ENCODE results near the gene CEACAM19.
A peak's percentile ranks its signal among the peaks of the same experiment; 100 is the strongest.
"Not testable (repeated sequence)": the region's sequence is repeated elsewhere in the genome, so short reads cannot be mapped to it uniquely, and the experiment has no call there.

The CEACAM19 gene

GRCh38 chr19:44677019-44677811, 5.9 kb downstream of the CEACAM19 start:
- no peak for ATAC-seq

GRCh38 chr19:44680536-44680935, 9.3 kb downstream of the CEACAM19 start:
- ATAC-seq = no peak

- no peak for ATAC-seq
Observed at GRCh38 chr19:44681992-44682790, 10.9 kb downstream of the CEACAM19 start.

DNA sequence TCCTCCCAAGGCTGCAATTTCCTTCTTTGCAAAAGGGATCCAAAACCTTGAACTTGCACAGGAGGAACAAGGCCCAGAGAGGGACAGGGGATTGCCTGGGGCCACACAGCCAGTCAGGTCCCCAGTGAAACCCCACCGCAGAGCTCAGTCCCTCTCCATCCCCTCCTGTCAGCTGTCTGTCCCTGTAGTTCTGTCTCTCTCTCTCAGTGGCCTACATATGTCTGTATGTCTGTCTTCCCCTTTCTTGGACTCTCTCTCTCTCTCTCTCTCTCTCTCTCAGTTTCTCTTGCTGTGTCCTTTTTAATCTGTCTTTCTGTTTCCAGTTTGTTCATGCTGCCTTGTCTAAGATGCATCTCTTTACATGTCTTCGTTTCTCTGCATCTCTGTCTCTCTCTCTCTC, 11.5 kb downstream of the CEACAM19 start:
- no peak for ATAC-seq

DNA sequence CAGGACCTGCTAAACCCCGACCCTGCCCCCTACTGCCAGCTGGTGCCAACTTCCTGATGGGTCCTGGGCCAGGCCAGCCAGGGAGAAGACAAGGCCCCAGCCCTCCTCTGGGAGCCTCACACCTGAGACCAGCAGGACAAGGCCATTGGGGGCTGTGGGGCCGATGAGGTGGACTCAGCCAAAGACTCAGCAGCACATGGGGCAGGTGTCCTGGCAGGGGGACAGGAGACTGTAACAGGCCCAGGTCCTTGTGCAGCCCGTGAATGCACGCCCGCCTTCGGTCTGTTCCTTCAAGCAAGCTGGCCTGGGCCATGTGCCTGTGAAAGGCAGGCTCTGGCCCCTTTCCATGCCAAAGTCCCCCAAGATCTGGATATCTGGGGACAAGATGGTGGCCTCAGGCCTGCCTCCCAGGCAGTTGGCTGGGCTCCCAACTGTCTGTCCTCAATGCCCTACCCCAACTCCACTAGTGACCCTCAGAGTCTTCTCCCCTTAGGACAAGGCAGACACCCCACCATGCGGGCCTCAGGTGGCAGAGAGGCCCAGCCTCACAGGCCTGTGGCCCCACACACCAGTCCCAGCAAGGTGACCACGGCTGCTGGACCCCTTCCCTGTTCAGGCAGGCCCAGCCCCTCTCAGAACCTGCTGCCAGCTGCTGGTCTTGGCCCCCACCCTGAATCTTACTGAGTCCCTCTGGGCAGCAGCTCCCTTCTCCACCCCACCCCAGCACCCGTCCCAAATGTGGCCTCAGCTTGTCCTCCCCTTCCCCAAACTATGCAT, 12.3 kb downstream of the CEACAM19 start:
- no peak for ATAC-seq

GRCh38 chr19:44684396-44684795, 13.1 kb downstream of the CEACAM19 start:
- not testable (repeated sequence) for ATAC-seq

- ATAC-seq = no peak
Observed at GRCh38 chr19:44684892-44685863, 13.9 kb downstream of the CEACAM19 start.

- no peak for ATAC-seq
Observed at GRCh38 chr19:44685877-44686276, 14.6 kb downstream of the CEACAM19 start.

DNA sequence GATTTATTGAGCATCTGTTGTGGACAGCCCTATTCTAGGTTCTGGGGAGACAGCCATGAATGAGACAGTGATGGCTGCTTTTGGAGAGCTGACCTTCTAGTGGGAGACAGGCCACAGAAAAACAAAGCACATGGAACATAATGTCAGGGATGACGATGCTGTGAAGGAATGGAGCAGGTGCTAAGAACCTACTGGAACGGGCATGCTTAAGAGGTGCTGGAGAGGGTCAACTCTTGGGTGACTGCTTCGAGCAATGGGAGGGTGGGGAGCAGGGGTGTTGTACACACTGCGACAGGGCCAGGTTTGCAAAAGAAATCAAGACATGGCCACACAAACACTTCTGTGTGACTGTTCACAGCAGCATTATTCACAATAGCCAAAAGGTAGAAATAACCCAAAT, 15.6 kb downstream of the CEACAM19 start:
- no peak for ATAC-seq

DNA sequence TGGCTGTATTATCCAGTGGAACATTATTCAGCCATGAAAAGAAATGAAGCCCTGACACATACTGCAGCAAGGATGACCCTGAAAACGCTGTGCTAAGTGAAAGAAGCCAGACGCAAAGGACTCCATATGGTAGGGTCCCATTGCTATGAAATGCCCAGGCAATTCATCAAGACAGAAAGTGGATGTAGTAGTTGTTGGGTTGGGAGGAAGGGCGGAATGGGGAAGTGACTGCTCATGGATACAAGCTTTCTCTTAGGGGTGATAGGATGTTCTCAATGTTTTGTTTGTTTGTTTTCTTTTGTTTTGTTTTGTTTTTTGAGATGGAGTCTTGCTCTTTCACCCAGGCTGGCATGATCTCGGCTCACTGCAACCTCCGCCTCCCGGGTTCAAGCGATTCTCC, 16.6 kb downstream of the CEACAM19 start:
- ATAC-seq = no peak

DNA sequence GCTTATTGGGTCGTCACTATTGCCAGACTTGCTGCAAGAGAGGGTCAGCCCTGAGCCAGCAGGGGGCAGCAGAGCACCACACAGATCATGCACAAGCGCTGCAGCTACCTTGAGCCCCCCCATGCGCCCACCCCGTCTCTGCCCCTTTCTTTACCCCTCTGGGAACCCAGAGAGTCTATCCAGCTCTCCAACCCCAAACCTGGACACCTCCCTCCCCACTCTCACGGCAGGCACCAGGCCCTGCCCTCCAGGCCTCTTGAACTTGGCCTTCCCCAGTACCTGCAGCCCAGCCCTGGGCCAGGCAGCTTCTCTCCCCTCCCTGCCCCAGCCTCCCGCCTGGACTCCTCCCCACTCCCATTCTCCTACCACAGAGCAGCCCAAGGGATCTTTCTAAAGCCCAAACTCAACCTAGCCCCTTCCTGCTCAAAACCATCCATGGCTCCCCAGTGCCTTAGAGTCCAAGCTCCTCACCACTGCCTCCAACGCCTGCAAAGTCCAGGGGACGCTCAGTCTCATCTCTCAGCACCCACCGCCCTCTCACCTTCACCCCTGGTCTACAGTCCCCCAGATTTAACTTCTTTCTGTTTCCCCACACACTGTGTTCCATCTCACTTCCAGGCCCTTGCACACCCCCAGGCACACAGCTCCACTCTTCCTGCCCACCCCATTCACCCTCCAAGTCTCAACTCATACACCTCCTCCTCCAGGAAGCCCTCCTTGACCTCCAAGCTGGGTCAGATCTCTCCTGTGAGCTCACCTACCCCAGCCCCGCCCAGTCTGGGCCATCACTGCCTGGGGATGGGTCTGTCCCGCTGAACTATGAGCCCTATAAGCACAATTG, 18.2 kb downstream of the CEACAM19 start:
- peak; percentile 25 to 36 for ATAC-seq

GRCh38 chr19:44690131-44690440, 18.8 kb downstream of the CEACAM19 start:
- ATAC-seq = no peak

- ATAC-seq = peak; percentile 42 to 44
Observed at GRCh38 chr19:44692379-44692721, 21.1 kb downstream of the CEACAM19 start.

DNA sequence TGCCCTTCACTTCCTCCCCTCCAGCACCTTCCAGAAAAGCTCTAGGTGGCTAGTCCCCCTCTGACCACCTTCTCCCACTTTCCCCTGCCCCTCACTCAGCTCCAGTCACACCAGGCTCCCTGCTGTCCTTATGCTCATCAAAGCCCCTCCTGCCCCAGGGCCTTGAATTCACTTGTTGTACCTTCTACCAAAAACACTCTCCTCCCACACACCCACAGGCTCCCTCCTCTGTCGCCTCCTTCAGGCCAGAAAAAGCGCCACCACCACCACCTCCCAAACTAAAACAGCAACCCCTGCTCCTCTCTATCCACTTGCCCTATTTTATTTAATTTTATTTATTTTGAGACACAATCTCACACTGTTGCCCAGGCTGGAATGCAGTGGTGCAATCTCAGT, 22.9 kb downstream of the CEACAM19 start:
- ATAC-seq = no peak

GRCh38 chr19:44696939-44697669, 25.8 kb downstream of the CEACAM19 start:
- ATAC-seq = no peak

DNA sequence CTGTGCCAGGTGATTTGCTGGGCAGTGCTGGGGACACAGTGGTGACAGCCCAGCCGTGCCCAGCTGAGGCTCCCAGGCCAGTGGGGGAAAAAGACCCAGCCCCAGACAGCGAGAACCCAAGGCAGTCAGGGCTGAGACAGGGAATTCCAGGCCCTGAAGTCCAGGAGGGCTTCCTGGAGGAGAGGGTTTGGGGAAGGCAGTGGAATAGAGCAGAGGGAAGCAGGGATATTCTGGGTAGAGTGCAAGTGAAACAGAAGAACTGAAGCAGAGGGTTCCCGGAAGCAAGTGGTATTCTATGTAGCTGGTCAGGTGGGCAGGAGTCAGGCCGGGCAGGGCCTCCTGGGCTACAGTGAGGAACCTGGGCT, 26.4 kb downstream of the CEACAM19 start:
- no peak for ATAC-seq

DNA sequence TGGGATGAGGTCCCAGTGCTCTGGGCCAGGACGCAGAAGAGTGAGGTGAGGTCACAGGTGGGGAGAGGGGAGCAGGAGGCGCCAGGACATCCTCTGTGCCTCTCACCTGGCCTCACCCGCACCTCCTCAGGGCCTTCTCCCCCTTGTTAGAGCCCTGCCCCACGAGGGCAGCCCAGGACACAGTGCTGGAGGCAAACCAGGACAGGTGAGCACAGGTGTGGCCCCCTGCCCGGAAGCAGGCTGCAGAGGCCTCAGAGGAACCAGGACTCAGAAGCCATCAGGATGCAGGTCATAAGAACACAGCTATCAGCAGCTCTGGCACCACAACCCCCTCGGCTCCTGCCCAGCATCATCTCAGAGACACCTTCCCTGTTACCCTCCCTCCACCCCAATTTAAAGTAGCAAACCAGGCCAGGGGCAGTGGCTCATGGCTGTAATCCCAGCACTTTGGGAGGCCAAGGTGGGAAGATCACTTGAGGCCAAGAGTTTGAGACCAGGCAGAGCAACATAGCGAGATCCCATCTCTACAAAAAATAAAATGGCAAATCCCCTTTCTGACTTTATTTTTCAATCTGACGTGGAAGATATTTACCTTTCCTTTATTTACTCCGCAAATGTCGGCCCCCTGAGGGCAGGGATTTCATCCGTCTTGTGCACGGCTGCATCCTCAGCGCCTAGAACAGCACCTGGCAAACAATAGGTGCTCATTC, 27.4 kb downstream of the CEACAM19 start, which contains the start of gene CEACAM16:
Gene CEACAM16 (plus strand): TSS at position 660 of the 710 bp plus-strand sequence. CDS start 2,306 bp downstream, outside the sequence.
- no peak for ATAC-seq

- ATAC-seq = no peak
Observed at GRCh38 chr19:44700547-44700946, 29.3 kb downstream of the CEACAM19 start.

- no peak for ATAC-seq
Observed at GRCh38 chr19:44701228-44701627, 29.9 kb downstream of the CEACAM19 start.
